Left forelimb (tissue), 1 donor: ENCODE data around the gene RAB40C.

Experiments
- DNase-seq: peaks from one replicate; pipeline ENCODE4 v3.0.0-alpha.2; 2018; ENCODE audit warnings: low spot score

The RAB40C gene

DNA sequence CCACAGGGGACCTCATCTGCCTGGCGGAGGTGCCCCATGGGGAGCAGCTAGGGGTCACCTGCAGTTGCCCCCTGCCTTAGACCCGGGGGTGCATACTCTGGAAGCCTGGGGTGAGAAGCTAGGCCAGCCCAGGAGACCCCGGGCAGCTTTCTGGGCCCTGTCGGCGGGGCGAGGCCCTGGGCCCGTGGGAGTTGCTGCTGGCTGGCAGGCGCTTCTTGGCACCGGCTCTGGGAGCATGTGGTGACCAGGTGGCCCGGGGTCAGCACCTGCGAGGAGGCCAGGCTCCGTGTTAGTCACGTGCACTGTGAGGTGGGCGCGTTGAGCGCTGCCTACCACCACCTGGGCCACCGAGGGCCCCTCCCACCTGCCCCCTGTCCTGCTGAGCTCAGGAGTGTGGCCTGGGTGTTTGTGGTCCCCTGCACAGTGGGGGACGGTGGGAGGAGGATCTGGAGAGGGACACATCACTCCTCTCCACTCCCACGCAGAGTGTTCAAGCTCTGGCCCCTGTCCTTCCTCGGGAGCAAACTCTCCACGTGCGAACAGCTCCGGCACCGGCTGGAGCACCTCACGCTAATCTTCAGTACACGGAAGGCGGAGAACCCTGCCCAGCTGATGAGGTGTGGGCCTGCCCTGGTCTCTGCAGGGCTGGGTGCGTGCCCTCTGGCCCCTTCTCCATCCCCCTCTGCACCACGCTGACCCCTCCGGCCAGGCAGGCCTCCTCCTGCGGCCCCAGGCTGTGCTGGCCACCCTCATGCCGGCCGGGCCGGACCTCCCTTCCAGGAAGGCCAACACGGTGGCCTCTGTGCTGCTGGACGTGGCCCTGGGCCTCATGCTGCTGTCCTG, 14.3 kb upstream of the RAB40C start:
- DNase-seq: no peak

DNA sequence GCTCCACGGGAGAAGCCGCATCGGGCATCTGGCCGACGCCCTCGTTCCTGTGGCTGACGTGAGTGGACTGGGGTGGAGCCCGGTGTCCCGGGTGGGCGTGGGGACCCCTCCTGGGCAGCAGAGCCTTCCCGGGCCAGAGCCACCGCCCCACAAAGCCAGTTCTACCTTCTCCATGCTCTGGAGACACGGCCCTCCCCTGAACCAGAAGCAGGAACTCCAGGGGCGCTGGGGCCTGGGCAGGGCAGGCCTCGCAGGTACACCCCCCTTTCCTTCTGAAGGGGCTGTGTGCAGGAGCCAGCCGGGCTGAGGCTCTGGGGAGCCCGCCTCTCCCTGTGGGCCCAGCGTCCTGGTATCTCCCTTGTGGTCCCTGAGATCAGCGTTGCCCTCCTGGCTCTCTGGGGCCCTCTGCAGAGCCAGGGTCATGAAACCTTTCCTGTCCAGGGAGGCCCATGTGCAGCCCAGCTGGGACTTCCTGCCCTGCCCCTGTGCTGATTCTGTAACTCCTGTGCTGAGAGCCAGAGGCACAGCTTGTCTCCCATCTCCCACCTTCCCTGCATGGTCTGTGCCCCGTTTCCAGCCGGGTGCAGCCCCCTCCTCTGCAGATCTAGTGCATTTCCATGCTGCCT, 13.6 kb upstream of the RAB40C start:
- DNase-seq: no peak

DNA sequence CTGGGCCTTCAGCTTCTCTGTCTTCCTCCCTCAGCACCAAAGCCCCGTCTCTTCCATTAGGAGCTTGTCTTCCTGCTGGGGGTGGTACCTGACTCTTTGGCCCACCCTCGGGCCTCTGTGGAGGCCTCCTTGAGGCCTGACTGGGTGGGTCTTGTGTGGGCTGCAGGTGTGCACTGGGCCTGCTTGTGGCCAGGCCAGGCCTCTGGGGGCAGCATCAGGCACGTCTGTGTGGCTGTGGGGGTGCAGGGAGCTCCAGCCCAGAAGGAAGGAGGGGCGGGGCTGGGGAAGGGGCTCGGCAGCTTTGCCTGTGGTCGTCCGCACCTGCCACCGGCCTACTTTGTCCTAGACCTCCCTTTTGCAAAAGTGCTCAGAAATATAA, 13.1 kb upstream of the RAB40C start:
- DNase-seq: no peak

DNA sequence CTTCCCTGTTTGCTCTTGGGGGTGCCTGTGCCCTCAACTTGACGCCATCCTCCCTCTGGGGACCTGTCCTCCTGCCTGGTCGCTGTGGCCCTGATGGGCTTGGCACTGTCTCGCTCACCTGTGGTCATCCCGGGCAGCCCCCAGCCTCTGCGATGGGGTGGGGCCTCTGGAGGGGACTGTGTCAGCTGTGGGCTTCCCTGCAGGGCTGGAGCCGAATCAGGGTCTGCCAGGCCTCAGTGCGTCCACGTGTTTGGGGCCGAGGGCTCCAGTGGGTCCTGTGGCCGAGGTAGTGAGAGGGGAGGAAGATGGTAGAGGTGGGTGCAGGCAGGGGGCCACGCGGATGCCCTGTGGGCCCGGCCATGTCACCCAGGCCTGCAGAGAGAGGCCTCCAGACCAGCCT, 12.1 kb upstream of the RAB40C start:
- no peak for DNase-seq

DNA sequence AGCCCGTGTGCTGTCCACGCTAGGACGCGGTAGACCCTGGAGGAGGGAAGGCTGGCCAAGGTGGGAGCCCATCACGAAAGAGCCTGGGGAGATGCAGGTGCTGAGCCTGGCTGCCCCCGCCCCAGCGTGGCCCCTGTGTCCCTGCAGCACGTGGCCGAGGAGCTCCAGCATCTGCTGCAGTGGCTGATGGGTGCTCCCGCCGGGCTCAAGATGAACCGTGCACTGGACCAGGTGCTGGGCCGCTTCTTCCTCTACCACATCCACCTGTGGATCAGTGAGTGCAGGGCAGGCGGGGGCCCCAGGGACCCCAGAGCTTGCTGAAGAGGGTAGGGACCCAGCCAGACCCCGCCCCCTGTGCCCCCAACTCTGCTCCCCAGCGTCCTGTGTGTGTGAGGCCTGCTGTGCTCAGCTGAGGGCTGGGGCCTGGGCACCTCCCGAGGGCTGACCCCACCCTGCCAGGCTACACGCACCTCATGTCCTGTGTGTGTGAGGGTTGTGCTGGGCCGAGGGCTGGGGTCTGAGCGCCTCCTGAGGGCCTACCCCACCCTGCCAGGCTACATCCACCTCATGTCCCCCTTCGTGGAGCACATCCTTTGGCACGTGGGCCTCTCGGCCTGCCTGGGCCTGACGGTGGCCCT, 11.5 kb upstream of the RAB40C start:
- no peak for DNase-seq

DNA sequence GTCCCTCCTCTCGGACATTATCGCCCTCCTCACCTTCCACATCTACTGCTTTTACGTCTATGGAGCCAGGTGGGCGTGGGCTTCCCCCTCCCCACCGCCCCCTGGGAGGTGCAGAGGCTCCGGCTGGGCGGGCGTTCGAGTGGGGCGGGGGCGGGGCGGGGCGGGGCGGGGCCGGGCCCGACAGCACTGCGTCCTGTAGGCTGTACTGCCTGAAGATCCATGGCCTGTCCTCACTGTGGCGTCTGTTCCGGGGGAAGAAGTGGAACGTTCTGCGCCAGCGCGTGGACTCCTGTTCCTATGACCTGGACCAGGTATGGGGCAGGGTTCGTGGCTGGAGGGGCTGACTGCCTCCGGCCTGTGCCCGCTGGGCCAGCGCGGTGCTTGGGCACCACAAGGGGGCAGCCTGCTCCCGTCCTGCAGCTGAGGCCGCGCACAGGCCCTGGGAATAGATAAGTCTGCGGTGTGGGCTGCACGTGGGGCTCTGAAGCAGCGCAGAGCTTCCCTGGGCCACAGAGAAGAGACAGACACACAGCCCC, 10.9 kb upstream of the RAB40C start:
- DNase-seq: no peak

DNA sequence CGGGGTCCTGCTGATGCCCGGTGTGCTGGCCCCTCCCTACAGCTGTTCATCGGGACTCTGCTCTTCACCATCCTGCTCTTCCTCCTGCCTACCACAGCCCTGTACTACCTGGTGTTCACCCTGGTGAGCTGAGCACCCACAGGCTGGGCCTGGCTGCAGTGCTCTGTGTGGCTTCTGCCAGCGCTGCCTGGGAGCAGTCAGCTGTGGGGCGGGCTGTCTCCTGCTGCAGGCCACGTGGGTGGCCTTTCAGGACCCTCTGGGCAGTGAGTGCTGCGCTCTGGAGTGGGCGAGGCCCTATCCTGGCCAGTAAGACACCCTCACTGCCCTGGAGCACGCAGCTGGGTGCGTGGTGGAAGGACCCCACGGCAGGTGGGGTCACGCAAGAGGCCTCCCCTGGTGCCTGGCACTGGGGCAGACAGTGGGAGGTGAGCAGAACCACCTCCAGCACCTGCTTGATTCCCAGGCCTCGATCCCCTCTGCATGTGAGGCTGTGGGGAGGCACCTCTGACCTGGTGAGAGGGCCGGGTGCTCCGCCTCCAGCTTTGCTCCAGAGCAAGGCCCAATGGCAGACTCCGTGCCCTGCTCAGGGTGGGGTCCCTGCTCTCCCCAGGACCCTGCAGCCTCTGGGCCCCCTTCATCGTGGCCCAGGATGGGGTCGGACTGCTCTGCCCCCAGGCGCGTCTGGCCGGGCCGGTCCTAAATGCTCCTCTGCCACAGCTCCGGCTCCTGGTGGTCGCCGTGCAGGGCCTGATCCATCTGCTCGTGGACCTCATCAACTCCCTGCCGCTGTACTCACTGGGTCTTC, 9.5 kb upstream of the RAB40C start:
- DNase-seq: no peak

DNA sequence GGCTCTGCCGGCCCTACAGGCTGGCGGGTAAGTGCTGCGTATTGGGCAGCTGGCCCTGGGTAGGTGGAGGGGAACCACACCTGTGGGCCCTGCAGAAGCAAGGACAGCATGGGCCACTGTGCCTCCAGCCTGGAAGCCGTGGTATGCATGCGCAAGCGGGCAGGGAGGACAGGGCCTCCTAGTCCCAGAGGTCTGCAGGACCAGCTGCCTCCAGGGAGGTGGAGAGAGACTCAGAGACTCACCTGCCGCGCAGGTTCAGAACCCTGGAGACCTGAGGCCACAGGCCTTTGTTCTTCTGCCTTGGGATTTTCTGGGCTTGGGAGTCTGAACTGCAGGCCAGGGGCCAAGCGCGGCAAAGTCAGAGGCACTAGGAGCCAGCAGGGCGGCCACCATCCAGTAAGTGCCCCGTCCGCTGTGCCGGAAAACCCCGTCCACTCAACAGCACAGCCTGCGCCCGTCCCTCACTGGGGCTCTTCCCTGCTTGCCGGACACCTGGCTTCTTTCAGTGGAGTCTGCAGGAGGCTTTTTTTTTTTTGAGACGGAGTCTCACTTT, 8.8 kb upstream of the RAB40C start:
- no peak for DNase-seq

DNA sequence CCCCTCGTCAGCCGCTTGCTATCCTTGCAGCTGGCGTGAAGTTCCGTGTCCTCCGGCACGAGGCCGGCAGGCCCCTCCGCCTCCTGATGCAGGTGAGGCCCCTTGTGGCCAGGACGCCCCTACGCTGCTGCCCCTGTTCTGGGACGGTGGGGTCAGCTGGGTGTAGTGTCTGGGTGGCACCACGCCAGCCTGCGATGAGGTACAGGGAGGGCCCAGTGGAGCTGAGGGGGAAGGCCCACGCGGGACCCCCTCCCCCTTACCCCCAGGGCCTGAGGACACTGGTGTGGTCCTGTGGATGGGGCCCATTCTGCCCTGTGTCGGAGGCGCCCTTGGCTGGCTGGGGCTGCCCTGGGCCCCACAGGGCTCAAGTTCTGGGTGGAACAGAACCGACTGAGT, 7.7 kb upstream of the RAB40C start:
- DNase-seq: no peak

DNA sequence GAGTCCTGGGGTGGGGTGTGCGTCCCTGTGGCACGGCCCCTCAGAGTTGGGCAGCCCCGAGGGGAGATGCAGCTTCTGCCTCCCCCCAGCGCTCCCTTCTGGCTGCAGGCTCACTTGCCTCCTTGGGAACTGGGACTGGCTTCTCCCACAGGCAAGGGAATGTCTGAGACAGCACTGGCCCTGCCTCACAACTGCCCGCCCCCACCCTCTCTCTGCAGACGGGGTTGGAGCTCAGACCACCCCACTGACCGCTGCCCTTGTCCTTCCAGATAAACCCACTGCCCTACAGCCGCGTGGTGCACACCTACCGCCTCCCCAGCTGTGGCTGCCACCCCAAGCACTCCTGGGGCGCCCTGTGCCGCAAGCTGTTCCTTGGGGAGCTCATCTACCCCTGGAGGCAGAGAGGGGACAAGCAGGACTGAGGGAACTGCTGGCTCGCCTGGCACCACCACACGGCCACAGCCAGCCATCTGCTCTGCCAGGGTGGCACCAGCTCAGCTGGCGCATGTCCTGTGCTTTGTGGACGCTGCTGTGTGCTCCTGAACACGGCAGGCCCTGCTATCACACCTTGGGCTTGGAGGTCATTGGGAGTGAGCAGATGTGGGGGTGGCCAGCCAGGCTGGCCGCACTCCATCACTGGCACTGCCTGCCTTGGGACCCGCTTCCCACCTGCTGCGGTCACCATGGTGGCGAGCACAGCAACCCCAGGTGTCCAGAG, 7.1 kb upstream of the RAB40C start:
- DNase-seq: no peak

DNA sequence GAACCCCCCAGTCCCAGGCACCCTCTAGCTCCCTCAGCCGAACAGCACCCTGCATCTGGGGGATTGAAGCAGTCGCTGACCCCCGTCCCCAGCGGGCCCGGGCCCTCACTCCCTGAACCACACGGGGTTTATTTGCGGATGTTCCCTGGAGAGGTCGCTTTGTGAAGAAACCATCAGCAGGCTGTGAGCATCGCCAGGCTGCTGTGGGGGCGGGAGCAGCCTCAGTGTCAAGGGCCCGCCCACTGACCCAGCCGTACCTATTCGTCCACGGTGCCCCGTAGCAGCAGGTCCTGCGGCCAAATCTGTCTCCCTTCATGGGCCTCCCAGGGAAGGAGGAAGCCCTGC, 6.4 kb upstream of the RAB40C start:
- DNase-seq: no peak

DNA sequence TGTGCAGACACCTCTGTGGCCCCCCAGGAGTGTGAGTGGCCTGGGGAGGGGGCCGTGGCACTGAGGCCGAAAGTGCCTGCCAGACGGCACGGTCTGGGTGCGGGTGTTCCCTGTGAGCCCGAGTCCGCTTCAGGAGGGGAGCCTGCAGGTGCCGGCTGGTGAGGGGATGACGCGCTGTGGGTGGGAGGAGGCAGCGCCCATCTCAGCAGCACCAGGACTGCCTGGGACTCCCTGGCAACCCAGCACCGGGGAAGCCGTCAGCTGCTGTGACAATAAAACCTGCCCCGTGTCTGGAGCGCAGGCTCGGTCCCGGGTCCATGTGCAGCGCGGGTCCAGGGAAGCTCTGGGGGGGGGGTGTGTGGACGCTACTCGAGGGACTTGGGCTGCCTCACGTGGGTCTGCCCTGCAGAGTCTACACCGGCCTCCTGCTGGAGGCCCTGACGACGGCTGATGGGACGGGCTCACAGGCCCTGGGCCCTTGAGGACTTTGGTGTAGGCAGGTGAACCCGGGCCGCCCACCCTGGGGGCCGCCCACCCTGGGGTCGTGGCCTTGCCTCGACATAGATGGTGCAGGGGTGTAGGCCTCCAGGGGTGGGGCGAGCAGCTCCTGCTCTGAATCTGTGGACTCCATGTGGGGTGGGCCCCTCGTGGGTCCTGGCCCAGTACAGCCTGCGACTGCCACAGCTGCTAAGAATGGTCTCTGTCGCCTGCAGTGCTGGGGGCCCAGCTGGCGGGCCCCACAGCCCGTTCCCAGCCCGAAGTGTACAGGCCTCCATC, 5.9 kb upstream of the RAB40C start:
- DNase-seq: no peak

DNA sequence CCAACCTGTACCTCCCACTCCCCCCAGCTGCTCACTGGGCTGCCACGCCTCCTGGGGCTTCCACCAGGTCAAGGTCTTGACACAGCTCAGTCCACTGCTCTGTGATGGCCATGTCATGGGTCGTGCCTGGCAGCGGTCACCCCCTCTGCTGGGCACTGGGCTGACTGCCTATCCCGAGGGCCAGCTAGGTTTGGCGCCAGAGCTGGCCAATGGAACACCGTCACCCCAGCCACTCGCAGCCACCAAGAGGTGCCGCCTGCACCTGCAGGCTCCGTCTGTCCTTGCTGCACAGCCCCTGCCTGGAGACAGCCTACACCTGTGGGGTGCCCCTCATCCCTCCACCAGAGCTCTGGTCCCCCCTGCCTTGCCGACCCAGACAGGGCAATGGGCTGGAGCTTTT, 4.5 kb upstream of the RAB40C start:
- peak; percentile 64 for DNase-seq

DNA sequence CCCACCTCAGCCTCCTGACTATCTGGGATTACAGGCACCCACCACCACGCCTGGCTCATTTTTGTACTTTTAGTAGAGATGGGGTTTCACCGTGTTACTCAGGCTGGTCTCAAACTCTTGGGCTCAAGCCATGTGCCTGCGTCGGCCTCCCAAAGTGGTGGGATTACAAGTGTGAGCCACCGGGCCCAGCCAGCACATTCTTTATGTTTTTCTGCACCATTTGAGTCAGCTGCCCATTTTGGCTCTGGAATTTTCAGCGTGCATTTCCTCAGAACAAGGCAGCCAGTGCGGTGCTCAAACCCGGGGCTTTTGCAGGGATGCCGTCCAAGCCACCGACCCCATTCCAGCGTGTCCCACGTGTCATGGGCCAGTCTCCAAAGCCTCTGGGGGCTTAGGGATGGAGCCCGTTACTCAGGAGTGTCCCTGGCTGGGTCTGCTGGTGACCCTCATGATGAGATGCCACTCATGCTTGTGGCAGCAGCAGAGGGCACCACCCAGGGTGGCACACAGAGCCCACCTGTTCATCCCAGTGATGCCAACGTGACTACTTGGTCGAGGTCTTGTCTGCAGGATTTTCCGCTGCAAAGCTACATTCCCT, 3.7 kb upstream of the RAB40C start:
- no peak for DNase-seq

DNA sequence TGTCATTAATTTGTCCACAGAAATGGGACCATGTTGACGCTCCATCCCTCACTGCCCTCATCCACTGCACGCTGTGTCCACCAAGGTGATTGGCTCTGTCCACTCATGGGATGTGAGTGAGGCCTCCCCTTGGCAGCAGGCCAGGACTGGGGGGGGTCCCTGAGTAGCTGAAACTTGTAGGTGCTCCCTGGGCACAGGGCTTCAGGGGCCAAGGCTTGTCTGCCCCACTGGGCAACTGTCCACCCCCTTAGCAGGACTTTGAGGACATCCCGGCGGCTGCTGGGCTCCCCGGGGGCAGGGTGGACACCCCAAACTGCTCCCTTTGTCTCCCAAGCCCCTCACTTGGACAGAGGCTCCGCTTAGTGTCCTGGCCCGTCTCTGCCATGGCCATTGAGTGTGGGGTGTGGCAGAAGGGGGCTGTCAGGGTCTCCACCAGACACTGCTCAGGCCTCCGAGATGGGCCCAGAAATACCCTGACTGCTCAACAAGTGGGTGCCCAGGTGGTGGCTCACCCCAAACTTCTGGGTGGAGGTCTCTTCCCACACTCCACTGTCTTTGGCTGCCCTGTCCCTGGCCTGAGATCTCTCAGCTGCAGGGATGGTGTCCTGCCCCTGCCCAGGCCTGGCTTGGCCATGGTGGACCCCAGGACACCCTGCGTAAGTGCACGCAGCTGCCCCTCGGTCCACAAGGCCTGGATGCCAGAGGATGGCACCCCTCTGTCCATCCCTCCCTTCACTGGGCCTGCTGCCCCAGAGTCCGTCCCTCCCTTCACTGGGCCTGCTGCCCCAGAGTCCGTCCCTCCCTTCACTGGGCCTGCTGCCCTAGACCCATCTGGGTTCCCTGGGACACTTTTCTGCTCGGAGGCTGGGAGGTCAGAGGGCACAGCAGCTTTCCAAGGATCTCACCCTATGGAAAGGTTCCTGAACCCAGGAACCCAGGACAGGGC, 2.9 kb upstream of the RAB40C start:
- DNase-seq: no peak

DNA sequence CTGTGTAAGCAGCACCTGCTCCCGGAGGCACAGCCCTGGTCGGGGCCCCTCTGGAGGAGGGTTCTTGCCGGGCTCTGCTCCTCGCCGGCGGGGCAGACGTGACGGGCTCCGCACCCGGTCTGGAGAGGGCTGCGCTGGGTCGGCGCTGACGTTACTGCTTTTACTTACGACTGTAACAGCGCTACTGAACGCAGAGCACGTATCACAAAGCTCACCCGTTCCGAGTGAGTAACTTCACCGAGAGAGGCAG, 1.3 kb upstream of the RAB40C start:
- no peak for DNase-seq

DNA sequence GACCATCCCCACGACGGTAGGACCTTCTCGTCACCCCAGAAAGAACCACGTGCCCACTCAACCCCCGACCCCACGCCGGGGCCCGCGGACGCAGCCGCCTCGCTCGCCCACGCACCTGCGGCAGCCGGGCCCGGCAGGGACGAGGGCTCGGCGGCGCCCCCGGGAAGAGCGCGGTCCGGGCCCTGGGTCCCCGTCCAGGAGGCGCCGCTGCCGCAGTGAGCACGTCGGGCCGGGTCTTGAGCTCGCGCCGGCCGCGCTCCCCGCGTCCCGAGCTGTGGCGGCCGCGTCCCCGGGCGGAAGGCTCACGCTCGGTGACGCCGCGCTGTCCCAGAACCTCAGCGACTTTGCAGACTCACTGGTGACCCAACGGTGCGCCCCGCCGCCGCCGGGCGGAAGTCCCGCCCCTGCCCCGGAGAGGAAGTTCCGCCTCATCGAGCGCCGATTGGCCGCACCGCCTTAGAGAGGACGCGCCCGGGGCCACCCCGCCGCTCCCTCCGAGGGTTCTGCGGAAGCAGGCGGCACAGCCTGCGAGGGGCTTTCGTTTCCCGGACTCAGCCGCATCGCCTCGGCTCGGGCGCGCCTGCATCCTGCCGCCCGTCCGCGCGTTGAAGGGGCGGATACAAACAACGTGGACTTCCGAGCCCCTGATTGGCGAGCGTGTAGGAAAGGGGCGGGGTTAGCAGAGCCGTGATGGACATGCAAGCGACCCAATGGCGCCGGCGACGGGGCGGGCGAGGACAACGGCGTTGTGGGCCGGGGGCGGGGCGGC, 793 bp upstream of the RAB40C start:
- peak; percentile 100 for DNase-seq

DNA sequence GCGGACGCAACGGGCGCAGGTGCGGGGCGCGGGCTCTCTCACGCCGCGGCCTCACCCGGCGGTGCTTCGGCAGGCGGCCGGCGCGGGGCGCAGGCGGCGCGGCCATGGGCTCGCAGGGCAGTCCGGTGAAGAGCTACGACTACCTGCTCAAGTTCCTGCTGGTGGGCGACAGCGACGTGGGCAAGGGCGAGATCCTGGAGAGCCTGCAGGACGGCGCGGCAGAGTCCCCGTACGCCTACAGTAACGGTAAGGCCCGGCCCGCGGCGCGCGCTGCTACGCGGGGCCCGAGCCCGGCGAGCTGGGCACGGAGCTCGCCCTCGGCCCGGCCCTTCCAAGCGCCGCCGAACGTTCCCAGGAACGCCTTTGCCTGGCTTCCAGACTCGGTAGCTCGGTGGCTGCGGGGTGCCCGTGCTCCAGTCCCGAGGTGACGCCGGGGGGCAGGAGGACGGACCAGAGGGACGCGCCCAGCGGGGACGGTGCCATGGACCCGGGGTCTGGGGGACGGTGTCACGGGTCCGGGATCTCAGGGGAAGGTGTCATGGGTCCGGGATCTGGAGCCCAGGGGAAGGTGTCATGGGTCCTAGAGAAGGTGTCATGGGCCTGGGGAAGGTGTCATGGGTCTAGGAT, 435 bp downstream of the RAB40C start:
- no peak for DNase-seq
